IMR-90 (cell line): ENCODE measurements around the gene UBA52. TPM values are rescaled to one million over a fixed set of nuclear protein-coding genes. Genes with fewer than 3 reads are reported as not detected.

Experiments
- ATAC-seq: fragments of 200-7000 bp; cut with Tn5 transposase; 2 replicates; pipeline ENCODE4 v1.9.1; 2020; ENCODE audit warnings: low read depth, mild to moderate bottlenecking, moderate library complexity
- BruUV-seq: library from RNA; stranded (reverse); fragments of 400-500 nt; replicated peaks from 2 replicates; lab custom pipeline; 2021; lab: Mats Ljungman, UMichigan
- CTCF ChIA-PET: fragments of 300-600 bp; formaldehyde crosslinking; extraction: SDS; loops from one replicate; lab custom pipeline; 2021; ENCODE audit warnings: antibody characterized with exemption; lab: Yijun Ruan, JAX
- POLR2A ChIA-PET: fragments of 300-600 bp; sonication (Branson Sonifier 250); formaldehyde crosslinking; loops from one replicate; lab custom pipeline; 2022; ENCODE audit warnings: antibody characterized with exemption; ENCODE audit not compliant: unreplicated experiment; lab: Charles Lee
- DNase-seq: peaks from one replicate; pipeline ENCODE4 v3.0.0; 2013
- H2AFZ ChIP-seq: replicated peaks from 2 replicates; pipeline ENCODE3; 2013; ENCODE audit warnings: low read length, mild to moderate bottlenecking; ENCODE audit not compliant: poor library complexity
- H2AK5ac ChIP-seq: 2 replicates; pipeline ENCODE4 v1.6.1; 2013; ENCODE audit warnings: low read depth, low read length, inconsistent platforms
- H2AK9ac ChIP-seq: replicated peaks from 2 replicates; pipeline ENCODE3; 2013; ENCODE audit warnings: mild to moderate bottlenecking, low read depth, low read length, moderate library complexity; ENCODE audit not compliant: poor library complexity
- H2BK120ac ChIP-seq: 2 replicates; pipeline ENCODE4 v1.6.1; 2013; ENCODE audit warnings: low read depth, low read length, inconsistent platforms
- H2BK15ac ChIP-seq: 3 replicates; pipeline ENCODE4 v1.6.1; 2013; ENCODE audit warnings: low read depth, low read length, inconsistent platforms
- H2BK20ac ChIP-seq: 2 replicates; pipeline ENCODE4 v1.6.1; 2013; ENCODE audit warnings: low read depth, mild to moderate bottlenecking, inconsistent platforms, low read length, moderate library complexity
- H2BK5ac ChIP-seq: 2 replicates; pipeline ENCODE4 v1.6.1; 2013; ENCODE audit warnings: mild to moderate bottlenecking, low read depth, low read length, inconsistent platforms; ENCODE audit not compliant: poor library complexity, severe bottlenecking
- H3K14ac ChIP-seq: replicated peaks from 2 replicates; pipeline ENCODE4 v1.6.1; 2013; ENCODE audit warnings: low read depth, low read length, inconsistent platforms
- H3K18ac ChIP-seq: 2 replicates; pipeline ENCODE4 v1.6.1; 2013; ENCODE audit warnings: low read depth, low read length, control low read depth
- H3K23ac ChIP-seq: 2 replicates; pipeline ENCODE4 v1.6.1; 2013; ENCODE audit warnings: low read depth, low read length, inconsistent platforms
- H3K27ac ChIP-seq: 2 replicates; pipeline ENCODE4 v1.5.1; 2013; ENCODE audit warnings: mild to moderate bottlenecking, control low read depth, low read length; ENCODE audit not compliant: insufficient read depth
- H3K27me3 ChIP-seq: 2 replicates; pipeline ENCODE4 v1.6.1; 2013; ENCODE audit warnings: low read length; ENCODE audit not compliant: control insufficient read depth, insufficient read depth
- H3K36me3 ChIP-seq: 2 replicates; pipeline ENCODE4 v1.6.1; 2013; ENCODE audit warnings: low read length, mixed read lengths; ENCODE audit not compliant: control insufficient read depth, insufficient read depth
- H3K4ac ChIP-seq: 2 replicates; pipeline ENCODE4 v1.6.1; 2013; ENCODE audit warnings: low read depth, low read length, inconsistent platforms
- H3K4me1 ChIP-seq: 2 replicates; pipeline ENCODE4 v1.6.1; 2013; ENCODE audit warnings: low read length, mixed read lengths; ENCODE audit not compliant: control insufficient read depth, insufficient read depth
- H3K4me2 ChIP-seq: 2 replicates; pipeline ENCODE4 v1.6.1; 2013; ENCODE audit warnings: low read depth, mild to moderate bottlenecking, control low read depth, low read length, moderate library complexity
- H3K4me3 ChIP-seq: 2 replicates; pipeline ENCODE4 v1.5.1; 2013; ENCODE audit warnings: low read depth, mild to moderate bottlenecking, control low read depth, low read length, moderate library complexity; ENCODE audit not compliant: insufficient read depth
- H3K56ac ChIP-seq: 2 replicates; pipeline ENCODE4 v1.6.1; 2013; ENCODE audit warnings: low read length, inconsistent platforms; ENCODE audit not compliant: insufficient read depth; ENCODE audit errors: extremely low read depth
- H3K79me1 ChIP-seq, 2 experiments: 2 replicates each; pipeline ENCODE4 v1.6.1; 2013; ENCODE audit warnings: low read length in 2 of 2, inconsistent platforms in 1 of 2, low read depth in 1 of 2
- H3K9ac ChIP-seq: 2 replicates; pipeline ENCODE4 v1.6.1; 2013; ENCODE audit warnings: low read depth, low read length, control low read depth
- H3K9me1 ChIP-seq: 2 replicates; pipeline ENCODE4 v1.6.1; 2013; ENCODE audit warnings: low read length, inconsistent platforms; ENCODE audit not compliant: insufficient read depth
- H3K9me3 ChIP-seq: 2 replicates; pipeline ENCODE4 v1.6.1; 2013; ENCODE audit warnings: low read length; ENCODE audit not compliant: control insufficient read depth, insufficient read depth
- H4K20me1 ChIP-seq: 2 replicates; pipeline ENCODE4 v1.6.1; 2013; ENCODE audit warnings: low read length, inconsistent platforms; ENCODE audit not compliant: insufficient read depth
- H4K5ac ChIP-seq: 2 replicates; pipeline ENCODE4 v1.6.1; 2013; ENCODE audit warnings: mild to moderate bottlenecking, low read depth, low read length, control low read depth
- H4K8ac ChIP-seq, 2 experiments: 2 replicates each; pipeline ENCODE4 v1.6.1; 2013; ENCODE audit warnings: low read depth in 2 of 2, low read length in 2 of 2, control low read depth in 1 of 2, inconsistent platforms in 1 of 2
- H4K91ac ChIP-seq: 2 replicates; pipeline ENCODE4 v1.6.1; 2013; ENCODE audit warnings: low read depth, low read length, inconsistent platforms; ENCODE audit not compliant: insufficient read depth
- CEBPB ChIP-seq: IDR thresholded peaks from 2 replicates; pipeline ENCODE4 v1.6.1; 2012; ENCODE audit warnings: low read depth, low read length, improper control_type of control experiment
- CHD1 ChIP-seq: IDR thresholded peaks from 2 replicates; pipeline ENCODE4 v1.6.1; 2012; ENCODE audit warnings: low read depth, low read length, improper control_type of control experiment
- CTCF ChIP-seq: conservative IDR thresholded peaks from 2 replicates; pipeline ENCODE4 v1.5.1; 2012; ENCODE audit warnings: mild to moderate bottlenecking, low read depth, low read length, improper control_type of control experiment
- MAFK ChIP-seq: IDR thresholded peaks from 2 replicates; pipeline ENCODE4 v1.6.1; 2012; ENCODE audit warnings: low read depth, low read length, improper control_type of control experiment
- MAZ ChIP-seq: IDR thresholded peaks from 2 replicates; pipeline ENCODE4 v1.6.1; 2012; ENCODE audit warnings: low read depth, mild to moderate bottlenecking, low read length, improper control_type of control experiment, moderate library complexity, borderline replicate concordance
- MXI1 ChIP-seq: IDR thresholded peaks from 2 replicates; pipeline ENCODE4 v1.6.1; 2012; ENCODE audit warnings: low read depth, mild to moderate bottlenecking, low read length, moderate library complexity, borderline replicate concordance
- NFE2L2 ChIP-seq: fragments of 150-350 bp; IDR thresholded peaks from 2 replicates; pipeline ENCODE4 v1.6.1; 2016; ENCODE audit warnings: low read depth, mild to moderate bottlenecking, low read length
- POLR2A ChIP-seq: IDR thresholded peaks from 2 replicates; pipeline ENCODE4 v1.6.1; 2012; ENCODE audit warnings: mild to moderate bottlenecking, low read depth, low read length
- RFX5 ChIP-seq: IDR thresholded peaks from 2 replicates; pipeline ENCODE4 v1.8.0; 2012; ENCODE audit warnings: low read depth, mild to moderate bottlenecking, low read length, moderate library complexity
- SMC3 ChIP-seq: fragments of 150-350 bp; IDR thresholded peaks from 2 replicates; pipeline ENCODE4 v1.6.1; 2016; ENCODE audit warnings: low read depth, mild to moderate bottlenecking, antibody characterized with exemption, low read length, moderate library complexity
- USF2 ChIP-seq: fragments of 150-350 bp; IDR thresholded peaks from 2 replicates; pipeline ENCODE4 v1.6.1; 2017; ENCODE audit warnings: mild to moderate bottlenecking, antibody characterized with exemption, low read length, low read depth
- WGBS, 2 experiments: methylation state at CpG; one replicate each; pipeline versions ENCODE4 v1.1.5 to v1.1.7; 2013; ENCODE audit warnings: missing lambda C conversion rate in 2 of 2; ENCODE audit not compliant: insufficient read length in 1 of 2; ENCODE audit errors: extremely low coverage in 2 of 2; 5-methylcytosine and 5-hydroxymethylcytosine counted together
- dilution Hi-C: fragments of 300-500 bp; cut with HindIII; formaldehyde crosslinking; loops from one replicate; pipeline ENCODE4 v1.14.3; 2018; ENCODE audit warnings: low sequenced_read_pairs; ENCODE audit not compliant: unreplicated experiment
- in situ Hi-C: fragments of 300-500 bp; cut with MboI; formaldehyde crosslinking; loops from 3 replicates; pipeline ENCODE4 v1.14.3; 2019; ENCODE audit warnings: low sequenced_read_pairs, inconsistent platforms, mixed read lengths
- intact Hi-C: fragments of 100-400 bp; cut with micrococcal nuclease; formaldehyde crosslinking; loops from 2 replicates; pipeline ENCODE4 v1.10.0; 2022
- polyA plus RNA-seq, 3 experiments: library from polyadenylated mRNA; depleted of rRNA; stranded (reverse); fragments of >200 nt; gene quantifications; 2 replicates each; pipeline ENCODE4 v1.2.3, GENCODE V29; 2012; ENCODE audit warnings: low replicate concordance in 1 of 3
- total RNA-seq: library from RNA; depleted of rRNA; stranded (reverse); fragments of >200 nt; gene quantifications from 2 replicates; pipeline ENCODE4 v1.2.3, GENCODE V29; 2012

The UBA52 gene
- total and polyA plus RNA-seq, 2 of the 4 experiments (the other 2 are of a cell fraction), result 1,030 to 3,008 TPM

- 100% methylated on average over 1 of the region's 13 CpGs; no CpG with 5 or more reads in 1 of the 2 experiments for WGBS, 2 experiments
- peaks cover 2% of the 10 kb centered on the region; the same call in 1 of the 2 replicates for H3K4me1 ChIP-seq
- H3K14ac ChIP-seq, result no peak overlapping the region
- H2BK20ac ChIP-seq, result no peak overlapping the region
- H3K4me2 ChIP-seq, result no peak overlapping the region
- H2BK120ac ChIP-seq, result no peak overlapping the region
- in situ Hi-C loops, result no loop called here
- no peak overlapping the region for H3K9ac ChIP-seq
- no TSS peak for BruUV-seq
- H2AFZ ChIP-seq, result no peak overlapping the region
- no peak overlapping the region for H2BK5ac ChIP-seq
- H2AK9ac ChIP-seq, result no peak overlapping the region
- intact Hi-C loops, result no loop called here
- H3K27ac ChIP-seq, result no peak overlapping the region
- H2BK15ac ChIP-seq, result no peak overlapping the region
- H3K27me3 ChIP-seq, result peaks cover 12% of the 10 kb centered on the region
- H2AK5ac ChIP-seq, result no peak overlapping the region
- H3K23ac ChIP-seq, result no peak overlapping the region
- TF ChIP-seq MXI1 (no peak), CEBPB (no peak), POLR2A (no peak), SMC3 (no peak), CTCF (no peak), NFE2L2 (no peak), CHD1 (no peak), RFX5 (no peak), USF2 (no peak), MAFK (no peak), MAZ (no peak)
- CTCF ChIA-PET, result interaction anchor here (0.9 kb wide), 1 partner anchor 229 kb away, joined by 3 read pairs; no protein-coding TSS in a partner anchor
- H4K8ac ChIP-seq, result no peak overlapping the region
- no peaks in the 10 kb centered on the region for H3K79me1 ChIP-seq
- H3K36me3 ChIP-seq, result no peaks in the 10 kb centered on the region
- DNase-seq (no peak), ATAC-seq (no peak)
- H3K56ac ChIP-seq, result no peak overlapping the region
- H3K4ac ChIP-seq, result no peak overlapping the region
- peaks cover 4% of the 10 kb centered on the region; the same call in 1 of the 2 replicates for H3K9me3 ChIP-seq
- H3K18ac ChIP-seq, result no peak overlapping the region
- H3K4me3 ChIP-seq, result no peak overlapping the region
- dilution Hi-C loops, result no loop called here
- H4K91ac ChIP-seq, result no peak overlapping the region
- no peak overlapping the region for H4K5ac ChIP-seq
- no peaks in the 10 kb centered on the region for H4K20me1 ChIP-seq
- H3K9me1 ChIP-seq, result no peaks in the 10 kb centered on the region
- POLR2A ChIA-PET, result no interaction called here
Observed at GRCh38 chr19:18618236-18618635, 46.6 kb downstream of the UBA52 start.
